T-cell (primary cell): Measurements from ENCODE around the gene RASAL1. TPM values are rescaled to one million over a fixed set of nuclear protein-coding genes. Genes with fewer than 3 reads are reported as not detected.
A peak's percentile ranks its signal among the peaks of the same experiment; 100 is the strongest.

Experiments used
- ATAC-seq, 4 experiments: fragments of 200-7000 bp in 3 of 4; fragments of 150-1000 bp in 1 of 4; cut with Tn5 transposase; replicated peaks in 1 of 4; 1 replicate in 3 of 4; 2 replicates in 1 of 4; pipeline ENCODE4 v1.10.0; 2021; ENCODE audit warnings: moderate library complexity in 3 of 4, mild to moderate bottlenecking in 2 of 4, moderate number of reproducible peaks in 1 of 4
- CTCF ChIA-PET, 2 donors: fragments of 300-600 bp; sonication (Branson Sonifier 250); formaldehyde crosslinking; loops; one replicate each; lab custom pipeline; 2022; ENCODE audit warnings: antibody characterized with exemption in 2 of 2; lab: Charles Lee
- POLR2A ChIA-PET, 2 donors: fragments of 300-600 bp; sonication (Branson Sonifier 250); formaldehyde crosslinking; loops; one replicate each; lab custom pipeline; 2022; ENCODE audit warnings: antibody characterized with exemption in 2 of 2; lab: Charles Lee
- DNase-seq, 35 experiments: peaks; one replicate each; pipeline versions ENCODE4 v3.0.0 to v3.0.0-alpha.2; 2013 to 2023
- H3K27ac ChIP-seq: one replicate; pipeline ENCODE4 v1.5.1; 2013; ENCODE audit warnings: low read length
- H3K27me3 ChIP-seq, 2 experiments: replicated peaks in 1 of 2; 1 replicate in 1 of 2; 2 replicates in 1 of 2; pipeline versions ENCODE4 v1.6.1 to v1.7.0; 2013; ENCODE audit warnings: low read length in 1 of 2, mixed read lengths in 1 of 2; ENCODE audit not compliant: control insufficient read depth in 2 of 2, insufficient read depth in 2 of 2; ENCODE audit errors: extremely low read depth in 1 of 2
- H3K36me3 ChIP-seq, 2 donors: 1 replicate in 1 of 2; 2 replicates in 1 of 2; pipeline versions ENCODE4 v1.6.1 to v1.7.0; 2013; ENCODE audit warnings: low read length in 1 of 2; ENCODE audit not compliant: control insufficient read depth in 2 of 2, insufficient read depth in 1 of 2; ENCODE audit errors: extremely low read depth in 1 of 2
- H3K4me1 ChIP-seq, 2 experiments: 1 replicate in 1 of 2; 2 replicates in 1 of 2; pipeline versions ENCODE4 v1.6.1 to v1.7.0; 2013; ENCODE audit warnings: low read length in 2 of 2, mixed read lengths in 1 of 2; ENCODE audit not compliant: insufficient read depth in 2 of 2, control insufficient read depth in 1 of 2; ENCODE audit errors: extremely low read depth in 1 of 2
- H3K4me3 ChIP-seq, 2 donors: 1 replicate in 1 of 2; 2 replicates in 1 of 2; pipeline versions ENCODE4 v1.5.1 to v1.7.0; 2013; ENCODE audit warnings: mild to moderate bottlenecking in 2 of 2, low read length in 1 of 2, moderate library complexity in 1 of 2; ENCODE audit not compliant: control insufficient read depth in 1 of 2; ENCODE audit errors: extremely low read depth in 1 of 2
- H3K9me3 ChIP-seq: 2 replicates; pipeline ENCODE4 v1.7.0; 2013
- H3K27ac Mint-ChIP-seq, 2 donors: one replicate each; pipeline ENCODE4 v1.8.0; 2020 to 2021; ENCODE audit warnings: mild to moderate bottlenecking in 2 of 2, mixed read lengths in 2 of 2
- H3K27me3 Mint-ChIP-seq, 2 donors: one replicate each; pipeline ENCODE4 v1.8.0; 2021 to 2022; ENCODE audit warnings: mixed read lengths in 2 of 2
- H3K36me3 Mint-ChIP-seq: one replicate; pipeline ENCODE4 v1.8.0; 2021; ENCODE audit warnings: mixed read lengths
- H3K4me1 Mint-ChIP-seq, 3 donors: one replicate each; pipeline ENCODE4 v1.8.0; 2020 to 2022; ENCODE audit warnings: mixed read lengths in 3 of 3, mild to moderate bottlenecking in 1 of 3
- H3K4me3 Mint-ChIP-seq, 3 donors: one replicate each; pipeline ENCODE4 v1.8.0; 2020 to 2022; ENCODE audit warnings: mild to moderate bottlenecking in 3 of 3, mixed read lengths in 3 of 3, moderate library complexity in 3 of 3
- H3K9me3 Mint-ChIP-seq, 3 donors: one replicate each; pipeline ENCODE4 v1.8.0; 2020 to 2022; ENCODE audit warnings: mixed read lengths in 3 of 3
- WGBS: methylation state at CpG from one replicate; pipeline ENCODE4 v1.1.5; 2013; ENCODE audit warnings: missing lambda C conversion rate; ENCODE audit not compliant: insufficient coverage; 5-methylcytosine and 5-hydroxymethylcytosine counted together
- total RNA-seq, 35 experiments: library from RNA in 6 of 35; stranded (reverse) in 6 of 35; fragments of 120-200 nt in 1 of 35; gene quantifications; one replicate each; pipeline versions ENCODE4 v1.2.1 to v1.2.4 and lab custom pipeline; 2013 to 2026

The RASAL1 gene
- total RNA-seq, 5 donors from 2014 or later (not counting 1 experiment from before 2014, with no cell fraction given): 0.43 to 2.9 (median 0.85) TPM

DNA sequence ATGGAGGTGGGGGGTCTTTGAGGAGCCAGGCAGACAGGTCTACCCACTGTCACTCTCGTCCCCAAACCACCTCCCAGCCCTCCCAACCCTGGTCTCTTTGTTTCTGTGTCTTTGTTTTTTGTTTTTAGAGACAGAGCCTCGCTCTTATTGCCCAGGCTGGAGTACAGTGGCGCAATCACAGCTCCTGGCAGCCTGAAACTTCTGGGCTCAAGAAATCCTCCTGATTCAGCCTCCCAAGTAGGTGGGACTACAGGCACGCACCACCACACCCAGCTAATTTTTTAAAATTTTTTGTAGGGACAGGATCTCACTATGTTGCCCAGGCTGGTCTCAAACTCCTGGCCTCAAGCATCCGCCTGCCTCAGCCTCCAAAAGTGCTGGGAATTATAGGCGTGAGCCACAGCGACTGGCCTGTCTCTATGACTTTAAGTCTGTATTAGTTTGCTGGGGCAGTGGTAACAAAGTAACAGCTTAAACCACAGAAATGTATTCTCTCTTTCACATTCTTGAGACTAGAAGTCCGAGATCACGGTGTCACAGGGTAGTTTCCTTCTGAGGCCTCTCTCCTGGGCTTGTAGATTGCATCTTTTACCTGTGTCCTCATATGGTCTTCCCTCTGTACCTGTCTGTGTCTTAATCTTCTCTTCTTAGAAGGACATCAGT is 52.9 kb downstream of the RASAL1 start:
- Mint-ChIP-seq H3K9me3 (no peaks in the 10 kb centered on the region), H3K4me1 (peaks cover 45 to 79% (median 71%) of the 10 kb centered on the region in 3 donors), H3K27ac (peak overlapping the region; percentile 55 to 84), H3K27me3 (no peaks in the 10 kb centered on the region), H3K4me3 (no peak overlapping the region), H3K36me3 (peaks cover 7% of the 10 kb centered on the region)
- Histone ChIP-seq H3K27ac (no peak overlapping the region), H3K9me3 (no peaks in the 10 kb centered on the region), H3K36me3 (peaks cover 2 to 12% of the 10 kb centered on the region in 2 donors), H3K4me1 (peaks cover 13 to 57% of the 10 kb centered on the region in 2 experiments), H3K27me3 (peaks cover 0 to 2% of the 10 kb centered on the region in 2 experiments), H3K4me3 (no peak overlapping the region)
- ATAC-seq (no peak), DNase-seq (no peak)
- POLR2A ChIA-PET: interaction anchor here in 1 of 2 donors (0.6 kb wide), 1 partner anchor 850 kb away, joined by 3 read pairs; no protein-coding TSS in a partner anchor
- CTCF ChIA-PET: interaction anchor here in 1 of 2 donors (0.6 kb wide), 1 partner anchor 41 kb away, joined by 3 read pairs; no protein-coding TSS in a partner anchor
- 84% methylated on average over 8 of the region's 9 CpGs for WGBS

DNA sequence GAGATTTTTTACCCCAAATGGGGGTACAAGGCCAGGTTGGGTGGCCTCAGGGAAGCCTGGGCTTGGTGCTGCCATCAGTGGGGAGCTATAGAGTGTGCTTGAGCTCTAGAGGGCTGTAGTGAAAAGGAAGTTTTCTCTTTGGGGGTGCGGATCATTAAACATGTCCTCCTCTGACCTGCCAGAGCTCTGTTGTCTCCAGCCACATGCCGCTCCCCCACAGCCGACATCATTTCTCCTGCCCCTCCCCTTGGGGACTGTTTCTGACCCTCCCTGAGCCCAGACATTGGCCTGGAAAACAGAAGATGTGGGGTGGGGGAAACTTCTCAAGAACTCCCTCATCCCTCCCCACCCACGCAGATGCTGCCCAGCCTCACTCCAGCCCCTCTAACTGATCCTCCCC is 53.7 kb downstream of the RASAL1 start:
- ChIA-PET POLR2A (interaction anchor here (0.6 kb wide), 2 partner anchors 325 to 849 kb away, joined by 3 to 6 read pairs; no protein-coding TSS in a partner anchor), CTCF (interaction anchor here in 1 of 2 donors (0.6 kb wide), 1 partner anchor 40 kb away, joined by 3 read pairs; no protein-coding TSS in a partner anchor)
- H3K4me1 ChIP-seq: peaks cover 6 to 49% of the 10 kb centered on the region in 2 experiments
- no peaks in the 10 kb centered on the region for H3K9me3 ChIP-seq
- no peaks in the 10 kb centered on the region for H3K27me3 Mint-ChIP-seq
- H3K27ac ChIP-seq: no peak overlapping the region
- no peak for DNase-seq
- H3K4me3 ChIP-seq: no peak overlapping the region
- peaks cover 0 to 2% of the 10 kb centered on the region in 2 experiments for H3K27me3 ChIP-seq
- H3K36me3 Mint-ChIP-seq: peaks cover 7% of the 10 kb centered on the region
- peak overlapping the region in 1 of 2 donors; percentile 39 for H3K27ac Mint-ChIP-seq
- WGBS: no CpG with 5 or more reads among the region's 4 CpGs
- ATAC-seq: no peak
- H3K4me3 Mint-ChIP-seq: no peak overlapping the region
- no peaks in the 10 kb centered on the region for H3K9me3 Mint-ChIP-seq
- peaks cover 2 to 12% of the 10 kb centered on the region in 2 donors for H3K36me3 ChIP-seq
- H3K4me1 Mint-ChIP-seq: peaks cover 39 to 71% (median 64%) of the 10 kb centered on the region in 3 donors

- ATAC-seq: no peak
- no peak overlapping the region for H3K27ac ChIP-seq
Measured at GRCh38 chr12:113077859-113078255, 57.7 kb downstream of the RASAL1 start.

GRCh38 chr12:113077057-113077858 is 58.3 kb downstream of the RASAL1 start:
- WGBS: 90% methylated on average over 59 of the region's 70 CpGs
- ATAC-seq: no peak
- CTCF ChIA-PET: no interaction called here
- H3K4me1 Mint-ChIP-seq: peaks cover 43 to 74% (median 53%) of the 10 kb centered on the region in 3 donors
- no peaks in the 10 kb centered on the region for H3K9me3 Mint-ChIP-seq
- DNase-seq: no peak
- Histone ChIP-seq H3K27ac (no peak overlapping the region), H3K4me3 (no peak overlapping the region), H3K36me3 (peaks cover 2 to 9% of the 10 kb centered on the region in 2 donors), H3K9me3 (no peaks in the 10 kb centered on the region), H3K27me3 (peaks cover 0 to 2% of the 10 kb centered on the region in 2 experiments), H3K4me1 (peaks cover 3 to 30% of the 10 kb centered on the region in 2 experiments)
- H3K27me3 Mint-ChIP-seq: no peaks in the 10 kb centered on the region
- H3K36me3 Mint-ChIP-seq: peaks cover 4% of the 10 kb centered on the region
- H3K27ac Mint-ChIP-seq: no peak overlapping the region
- H3K4me3 Mint-ChIP-seq: no peak overlapping the region
- POLR2A ChIA-PET: no interaction called here

More at GRCh38 chr12:113077859-113078255, 57.7 kb downstream of the RASAL1 start:
- WGBS: 95% methylated on average over 33 of the region's 48 CpGs
- no peaks in the 10 kb centered on the region for H3K27me3 Mint-ChIP-seq
- Histone ChIP-seq H3K4me1 (peaks cover 3 to 34% of the 10 kb centered on the region in 2 experiments), H3K9me3 (no peaks in the 10 kb centered on the region), H3K27me3 (peaks cover 0 to 2% of the 10 kb centered on the region in 2 experiments), H3K4me3 (no peak overlapping the region), H3K36me3 (peaks cover 2 to 12% of the 10 kb centered on the region in 2 donors)
- peaks cover 4% of the 10 kb centered on the region for H3K36me3 Mint-ChIP-seq
- CTCF ChIA-PET: no interaction called here
- no peak overlapping the region for H3K27ac Mint-ChIP-seq
- POLR2A ChIA-PET: no interaction called here
- no peak overlapping the region for H3K4me3 Mint-ChIP-seq
- no peaks in the 10 kb centered on the region for H3K9me3 Mint-ChIP-seq
- DNase-seq: no peak
- H3K4me1 Mint-ChIP-seq: peaks cover 42 to 73% (median 55%) of the 10 kb centered on the region in 3 donors

DNA sequence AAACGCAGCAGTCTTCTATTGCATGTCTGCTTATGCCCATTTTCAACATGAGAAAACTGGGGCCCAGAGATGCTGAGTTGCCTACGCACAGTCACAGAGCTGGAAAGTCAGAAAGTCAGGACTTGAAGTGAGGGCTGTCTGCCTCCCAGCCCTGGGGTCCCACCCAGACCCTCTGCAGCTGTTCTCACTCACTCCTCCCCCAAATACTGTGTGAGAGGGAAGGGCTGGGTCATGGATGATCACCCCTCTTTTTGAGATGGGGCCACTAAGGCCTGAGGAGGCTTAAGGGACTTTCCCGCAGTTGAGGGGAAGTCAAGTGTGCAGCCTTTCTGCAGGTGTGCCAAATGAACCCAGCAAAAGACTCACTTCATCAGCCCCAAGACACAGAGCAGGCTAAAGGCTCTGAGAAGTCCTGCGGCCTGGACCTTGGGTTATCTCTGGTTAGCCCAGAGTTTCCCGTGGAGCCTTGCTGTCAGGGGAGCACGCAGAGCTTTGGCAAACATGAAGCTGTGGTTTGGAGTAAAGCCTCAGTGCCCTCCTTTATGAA is 60.4 kb downstream of the RASAL1 start:
- Mint-ChIP-seq H3K27ac (peak overlapping the region; percentile 53 to 77), H3K4me1 (peaks cover 56 to 72% (median 57%) of the 10 kb centered on the region in 3 donors), H3K9me3 (no peaks in the 10 kb centered on the region), H3K36me3 (peaks cover 4% of the 10 kb centered on the region), H3K4me3 (peak overlapping the region in 1 of 3 donors; percentile 27), H3K27me3 (no peaks in the 10 kb centered on the region)
- Histone ChIP-seq H3K9me3 (no peaks in the 10 kb centered on the region), H3K4me3 (no peak overlapping the region), H3K27me3 (no peaks in the 10 kb centered on the region), H3K27ac (peak overlapping the region; percentile 28), H3K4me1 (peaks cover 3 to 41% of the 10 kb centered on the region in 2 experiments), H3K36me3 (peaks cover 2 to 9% of the 10 kb centered on the region in 2 donors)
- WGBS: 21% methylated on average over 4 of the region's 6 CpGs
- CTCF ChIA-PET: interaction anchor here (0.5 to 1.9 kb wide), 3 partner anchors 26 to 62 kb away, joined by 3 to 7 read pairs (median 3); no protein-coding TSS in a partner anchor
- POLR2A ChIA-PET: no interaction called here
- ATAC-seq: peak in 3 of 4 experiments; percentile 43 to 69 (median 55)
- peak in 2 of 35 experiments; percentile 32 to 37 for DNase-seq

GRCh38 chr12:113073586-113073985 is 62.0 kb downstream of the RASAL1 start:
- Histone ChIP-seq H3K4me3 (no peak overlapping the region), H3K36me3 (peaks cover 0 to 5% of the 10 kb centered on the region in 2 donors), H3K4me1 (peaks cover 7 to 53% of the 10 kb centered on the region in 2 experiments), H3K9me3 (no peaks in the 10 kb centered on the region), H3K27ac (no peak overlapping the region), H3K27me3 (no peaks in the 10 kb centered on the region)
- Mint-ChIP-seq H3K36me3 (peaks cover 4% of the 10 kb centered on the region), H3K4me1 (peaks cover 60 to 76% (median 64%) of the 10 kb centered on the region in 3 donors), H3K27me3 (no peaks in the 10 kb centered on the region), H3K27ac (peak overlapping the region; percentile 53 to 85), H3K4me3 (peak overlapping the region in 1 of 3 donors; percentile 0), H3K9me3 (no peaks in the 10 kb centered on the region)
- WGBS: 83% methylated on average over 3 of the region's 3 CpGs
- ATAC-seq: no peak
- no peak for DNase-seq
- ChIA-PET CTCF (no interaction called here), POLR2A (no interaction called here)
